GM12874 (cell line): ENCODE results near the gene GSTA4.

Experiments used
- CTCF ChIP-seq: IDR thresholded peaks from 2 replicates; pipeline ENCODE4 v1.5.1; 2011; ENCODE audit warnings: low read depth, mild to moderate bottlenecking, control low read depth, low read length, moderate library complexity; ENCODE audit not compliant: insufficient read depth

The GSTA4 gene

GRCh38 chr6:53014063-53014462, 19.0 kb upstream of the GSTA4 start:
- TF ChIP-seq CTCF = no peak

- TF ChIP-seq CTCF = no peak
These were observed 16.9 kb upstream of the GSTA4 start for GRCh38 chr6:53011979-53012378.

- no peak for TF ChIP-seq CTCF
These were observed 15.4 kb upstream of the GSTA4 start for GRCh38 chr6:53010504-53010903.

GRCh38 chr6:53009511-53009910, 14.4 kb upstream of the GSTA4 start:
- TF ChIP-seq CTCF = no peak

GRCh38 chr6:53009056-53009455, 14.0 kb upstream of the GSTA4 start:
- TF ChIP-seq CTCF = no peak

- TF ChIP-seq CTCF = no peak
These were observed 10.7 kb upstream of the GSTA4 start for GRCh38 chr6:53005663-53006250.

GRCh38 chr6:52999456-52999855, 4.4 kb upstream of the GSTA4 start:
- TF ChIP-seq CTCF = no peak
